H9 (cell line): ENCODE data around the gene DSG2. TPM values are rescaled to one million over a fixed set of nuclear protein-coding genes. Genes with fewer than 3 reads are reported as not detected.

Experiments used
- DNase-seq: peaks from one replicate; pipeline ENCODE4 v3.0.0-alpha.2; 2017
- H2AFZ ChIP-seq: one replicate; pipeline ENCODE4 v1.6.1; 2013; ENCODE audit warnings: mild to moderate bottlenecking, low read length, control low read depth, moderate library complexity
- H2AK5ac ChIP-seq: 2 replicates; pipeline ENCODE4 v1.6.1; 2013; ENCODE audit warnings: low read length, control low read depth, mixed read lengths; ENCODE audit not compliant: insufficient read length
- H2BK120ac ChIP-seq: one replicate; pipeline ENCODE4 v1.6.1; 2013; ENCODE audit warnings: low read depth, mild to moderate bottlenecking, low read length, control low read depth, inconsistent platforms; ENCODE audit not compliant: poor library complexity, severe bottlenecking
- H2BK12ac ChIP-seq: 2 replicates; pipeline ENCODE4 v1.6.1; 2013; ENCODE audit warnings: low read length, control low read depth, mixed read lengths, low read depth; ENCODE audit not compliant: insufficient read length
- H2BK15ac ChIP-seq: 2 replicates; pipeline ENCODE4 v1.6.1; 2013; ENCODE audit warnings: low read depth, low read length, control low read depth
- H2BK20ac ChIP-seq: one replicate; pipeline ENCODE4 v1.6.1; 2013; ENCODE audit warnings: low read depth, mild to moderate bottlenecking, low read length, control low read depth, inconsistent platforms; ENCODE audit not compliant: poor library complexity, severe bottlenecking
- H2BK5ac ChIP-seq: 2 replicates; pipeline ENCODE4 v1.6.1; 2013; ENCODE audit warnings: low read length, control low read depth, mixed read lengths; ENCODE audit not compliant: insufficient read length
- H3K14ac ChIP-seq: 2 replicates; pipeline ENCODE4 v1.6.1; 2013; ENCODE audit warnings: low read length, control low read depth; ENCODE audit not compliant: insufficient read depth
- H3K18ac ChIP-seq: 2 replicates; pipeline ENCODE4 v1.6.1; 2013; ENCODE audit warnings: low read depth, mild to moderate bottlenecking, mixed read lengths, low read length, control low read depth; ENCODE audit not compliant: insufficient read length
- H3K23ac ChIP-seq: 2 replicates; pipeline ENCODE4 v1.6.1; 2013; ENCODE audit warnings: low read length, control low read depth, mixed read lengths, low read depth; ENCODE audit not compliant: insufficient read length
- H3K23me2 ChIP-seq: 2 replicates; pipeline ENCODE4 v1.6.1; 2013; ENCODE audit warnings: low read depth, mild to moderate bottlenecking, mixed read lengths, low read length, control low read depth; ENCODE audit not compliant: insufficient read length, poor library complexity, severe bottlenecking
- H3K27ac ChIP-seq: 2 replicates; pipeline ENCODE4 v1.5.1; 2013; ENCODE audit warnings: low read length, control low read depth, mixed read lengths, low read depth; ENCODE audit not compliant: insufficient read length
- H3K27me3 ChIP-seq: 2 replicates; pipeline ENCODE4 v1.6.1; 2013; ENCODE audit warnings: low read length, control low read depth, inconsistent platforms; ENCODE audit not compliant: insufficient read depth
- H3K4ac ChIP-seq: 2 replicates; pipeline ENCODE4 v1.6.1; 2013; ENCODE audit warnings: low read depth, mild to moderate bottlenecking, control low read depth, inconsistent platforms, low read length, moderate library complexity
- H3K4me1 ChIP-seq: 2 replicates; pipeline ENCODE4 v1.6.1; 2013; ENCODE audit warnings: low read length, control low read depth, inconsistent platforms; ENCODE audit not compliant: insufficient read depth
- H3K4me2 ChIP-seq: 2 replicates; pipeline ENCODE4 v1.6.1; 2013; ENCODE audit warnings: low read length, control low read depth, mixed read lengths; ENCODE audit not compliant: insufficient read length, insufficient read depth
- H3K56ac ChIP-seq: 2 replicates; pipeline ENCODE4 v1.6.1; 2013; ENCODE audit warnings: low read depth, mild to moderate bottlenecking, mixed read lengths, low read length, control low read depth; ENCODE audit not compliant: insufficient read length
- H3K79me1 ChIP-seq: 2 replicates; pipeline ENCODE4 v1.6.1; 2013; ENCODE audit warnings: low read depth, mild to moderate bottlenecking, moderate library complexity, low read length, control low read depth, inconsistent platforms; ENCODE audit not compliant: insufficient read depth, poor library complexity, severe bottlenecking
- H3K79me2 ChIP-seq: 2 replicates; pipeline ENCODE4 v1.6.1; 2013; ENCODE audit warnings: low read length, control low read depth, inconsistent platforms; ENCODE audit not compliant: insufficient read depth
- H3K9ac ChIP-seq: 2 replicates; pipeline ENCODE4 v1.6.1; 2013; ENCODE audit warnings: low read length, control low read depth, mixed read lengths; ENCODE audit not compliant: insufficient read length; ENCODE audit errors: extremely low read depth
- H3K9me3 ChIP-seq: one replicate; pipeline ENCODE4 v1.6.1; 2013; ENCODE audit warnings: low read depth, low read length, inconsistent platforms; ENCODE audit not compliant: control insufficient read depth
- H3T11ph ChIP-seq: one replicate; pipeline ENCODE4 v1.6.1; 2013; ENCODE audit warnings: mild to moderate bottlenecking, low read length, control low read depth, inconsistent platforms
- H4K20me1 ChIP-seq: one replicate; pipeline ENCODE4 v1.6.1; 2013; ENCODE audit not compliant: control insufficient read depth, insufficient read length, insufficient read depth
- H4K5ac ChIP-seq: 2 replicates; pipeline ENCODE4 v1.6.1; 2013; ENCODE audit warnings: low read depth, mild to moderate bottlenecking, mixed read lengths, low read length, control low read depth; ENCODE audit not compliant: insufficient read length
- H4K8ac ChIP-seq: replicated peaks from 2 replicates; pipeline ENCODE4 v1.6.1; 2013; ENCODE audit warnings: low read length, control low read depth, mixed read lengths, low read depth; ENCODE audit not compliant: insufficient read length
- H4K91ac ChIP-seq: 2 replicates; pipeline ENCODE4 v1.6.1; 2013; ENCODE audit warnings: low read depth, mild to moderate bottlenecking, moderate library complexity, mixed read lengths, low read length, control low read depth; ENCODE audit not compliant: insufficient read length
- H3K27ac Mint-ChIP-seq, 3 experiments: 2 replicates in 2 of 3; 3 replicates in 1 of 3; pipeline ENCODE4 v1.8.0; 2020 to 2021; ENCODE audit warnings: mixed read lengths in 3 of 3, mild to moderate bottlenecking in 1 of 3, moderate library complexity in 1 of 3
- H3K27me3 Mint-ChIP-seq: 2 replicates; pipeline ENCODE4 v1.8.0; 2021; ENCODE audit warnings: low read depth, mild to moderate bottlenecking, moderate library complexity, mixed read lengths
- H3K36me3 Mint-ChIP-seq, 3 experiments: 2 replicates in 2 of 3; 3 replicates in 1 of 3; pipeline ENCODE4 v1.8.0; 2020 to 2021; ENCODE audit warnings: low read depth in 3 of 3, mixed read lengths in 3 of 3; ENCODE audit not compliant: insufficient read depth in 1 of 3
- H3K4me1 Mint-ChIP-seq, 2 experiments: 2 replicates each; pipeline ENCODE4 v1.8.0; 2020; ENCODE audit warnings: mixed read lengths in 2 of 2
- H3K4me3 Mint-ChIP-seq, 2 experiments: 2 replicates in 1 of 2; 3 replicates in 1 of 2; pipeline ENCODE4 v1.8.0; 2020 to 2021; ENCODE audit warnings: mild to moderate bottlenecking in 2 of 2, mixed read lengths in 2 of 2, moderate library complexity in 1 of 2
- H3K9me3 Mint-ChIP-seq, 2 experiments: 2 replicates in 1 of 2; 3 replicates in 1 of 2; pipeline ENCODE4 v1.8.0; 2020; ENCODE audit warnings: mild to moderate bottlenecking in 2 of 2, mixed read lengths in 2 of 2, moderate library complexity in 1 of 2
- WGBS: extraction: QIAGEN DNeasy Blood & Tissue Kit; methylation state at CpG from one replicate; pipeline ENCODE4 v1.1.7; 2013; ENCODE audit warnings: missing lambda C conversion rate, low lambda C conversion rate, mixed read lengths; ENCODE audit not compliant: insufficient read length; ENCODE audit errors: extremely low coverage; 5-methylcytosine and 5-hydroxymethylcytosine counted together
- total RNA-seq: library from RNA; stranded (reverse); gene quantifications from 2 replicates; pipeline ENCODE4 v1.2.1, GENCODE V29; 2021
- TF ChIP-seq, protein P1 (sequence below): fragments of 200-600 bp; sonication (generic); conservative IDR thresholded peaks from 3 replicates; pipeline ENCODE4 v1.8.0; 2021; ENCODE audit warnings: antibody characterized with exemption, mild to moderate bottlenecking

DSG2 gene
- total RNA-seq, 1 experiment from 2014 or later = 107 TPM

DNA sequence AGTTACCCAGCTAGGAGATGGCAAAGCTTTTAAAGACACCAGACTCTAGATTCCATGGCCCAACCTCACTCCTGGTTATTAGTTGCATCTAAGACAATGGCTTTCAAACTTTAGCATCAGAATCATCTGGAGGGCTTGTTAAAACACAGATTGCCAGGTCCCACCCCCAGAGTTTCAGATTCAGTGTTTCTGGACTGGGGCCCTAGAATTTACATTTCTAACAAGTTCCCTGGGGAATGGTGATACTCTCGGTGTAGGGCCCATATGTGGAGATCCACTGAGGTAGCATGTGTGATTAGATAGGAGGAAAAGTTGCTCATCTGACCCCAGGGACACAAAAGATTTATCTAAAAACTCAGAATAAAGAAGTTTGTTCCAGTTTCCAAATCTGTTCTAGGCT lies 79.2 kb downstream of the DSG2 start:
- Histone ChIP-seq H3K23ac (no peak overlapping the region), H4K8ac (no peak overlapping the region), H3K27me3 (no peaks in the 10 kb centered on the region), H4K5ac (no peak overlapping the region), H3T11ph (no peak overlapping the region), H2BK20ac (no peak overlapping the region), H3K9ac (no peak overlapping the region), H3K4me2 (no peak overlapping the region), H3K4me1 (no peaks in the 10 kb centered on the region), H2AK5ac (no peak overlapping the region), H2BK5ac (no peak overlapping the region), H3K79me1 (no peaks in the 10 kb centered on the region), H3K27ac (no peak overlapping the region), H2AFZ (no peak overlapping the region), H2BK12ac (no peak overlapping the region), H3K79me2 (no peaks in the 10 kb centered on the region), H2BK15ac (no peak overlapping the region), H4K91ac (no peak overlapping the region), H3K14ac (no peak overlapping the region), H4K20me1 (no peaks in the 10 kb centered on the region), H3K23me2 (no peaks in the 10 kb centered on the region), H3K4ac (no peak overlapping the region), H3K18ac (no peak overlapping the region), H2BK120ac (no peak overlapping the region), H3K9me3 (no peaks in the 10 kb centered on the region), H3K56ac (no peak overlapping the region)
- DNase-seq = no peak
- Mint-ChIP-seq H3K9me3 (no peaks in the 10 kb centered on the region), H3K27ac (no peak overlapping the region; a peak in 1 of 7 replicates), H3K36me3 (no peaks in the 10 kb centered on the region), H3K4me1 (peaks cover under 1% of the 10 kb centered on the region in 2 experiments), H3K27me3 (no peaks in the 10 kb centered on the region; the same call in 1 of the 2 replicates), H3K4me3 (no peak overlapping the region)
- TF ChIP-seq, protein P1, sequence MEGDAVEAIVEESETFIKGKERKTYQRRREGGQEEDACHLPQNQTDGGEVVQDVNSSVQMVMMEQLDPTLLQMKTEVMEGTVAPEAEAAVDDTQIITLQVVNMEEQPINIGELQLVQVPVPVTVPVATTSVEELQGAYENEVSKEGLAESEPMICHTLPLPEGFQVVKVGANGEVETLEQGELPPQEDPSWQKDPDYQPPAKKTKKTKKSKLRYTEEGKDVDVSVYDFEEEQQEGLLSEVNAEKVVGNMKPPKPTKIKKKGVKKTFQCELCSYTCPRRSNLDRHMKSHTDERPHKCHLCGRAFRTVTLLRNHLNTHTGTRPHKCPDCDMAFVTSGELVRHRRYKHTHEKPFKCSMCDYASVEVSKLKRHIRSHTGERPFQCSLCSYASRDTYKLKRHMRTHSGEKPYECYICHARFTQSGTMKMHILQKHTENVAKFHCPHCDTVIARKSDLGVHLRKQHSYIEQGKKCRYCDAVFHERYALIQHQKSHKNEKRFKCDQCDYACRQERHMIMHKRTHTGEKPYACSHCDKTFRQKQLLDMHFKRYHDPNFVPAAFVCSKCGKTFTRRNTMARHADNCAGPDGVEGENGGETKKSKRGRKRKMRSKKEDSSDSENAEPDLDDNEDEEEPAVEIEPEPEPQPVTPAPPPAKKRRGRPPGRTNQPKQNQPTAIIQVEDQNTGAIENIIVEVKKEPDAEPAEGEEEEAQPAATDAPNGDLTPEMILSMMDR = no peak
- WGBS = no CpG with 5 or more reads among the region's 1 CpG
